ENCODE results near the gene GYG1.
A peak's percentile ranks its signal among the peaks of the same experiment; 100 is the strongest.
"Not testable (repeated sequence)": the region's sequence is repeated elsewhere in the genome, so short reads cannot be mapped to it uniquely, and the experiment has no call there.

GYG1 gene

GRCh38 chr3:148991219-148992026, at the start of gene GYG1:
GYG1 (plus strand) TSS chr3:148991540; CDS start chr3:148991641, 101 bp downstream.
- no peak for FAIRE-seq

- peak; percentile 87 for FAIRE-seq
Observed at GRCh38 chr3:148943506-148944205, 47.7 kb upstream of the GYG1 start.

GRCh38 chr3:148945116-148945515, 46.2 kb upstream of the GYG1 start:
- no peak for FAIRE-seq

GRCh38 chr3:148948913-148949657, 42.3 kb upstream of the GYG1 start:
- no peak for FAIRE-seq

GRCh38 chr3:148950806-148951205, 40.5 kb upstream of the GYG1 start:
- FAIRE-seq = no peak

GRCh38 chr3:148951599-148952361, 39.6 kb upstream of the GYG1 start:
- no peak for FAIRE-seq

- no peak for FAIRE-seq
Observed at GRCh38 chr3:148953094-148953493, 38.2 kb upstream of the GYG1 start.

- no peak for FAIRE-seq
Observed at GRCh38 chr3:148954981-148955380, 36.4 kb upstream of the GYG1 start.

- FAIRE-seq = peak; percentile 97
Observed at GRCh38 chr3:148955544-148956346, 35.6 kb upstream of the GYG1 start.

GRCh38 chr3:148957586-148957985, 33.8 kb upstream of the GYG1 start:
- FAIRE-seq = no peak

GRCh38 chr3:148958696-148959095, 32.6 kb upstream of the GYG1 start:
- no peak for FAIRE-seq

GRCh38 chr3:148962513-148962912, 28.8 kb upstream of the GYG1 start:
- FAIRE-seq = no peak

GRCh38 chr3:148964809-148965208, 26.5 kb upstream of the GYG1 start:
- no peak for FAIRE-seq

- FAIRE-seq = no peak
Observed at GRCh38 chr3:148968321-148968720, 23.0 kb upstream of the GYG1 start.

- no peak for FAIRE-seq
Observed at GRCh38 chr3:148970271-148970670, 21.1 kb upstream of the GYG1 start.

- FAIRE-seq = no peak
Observed at GRCh38 chr3:148971401-148972163, 19.8 kb upstream of the GYG1 start.

GRCh38 chr3:148974726-148975125, 16.6 kb upstream of the GYG1 start:
- no peak for FAIRE-seq

GRCh38 chr3:148975248-148975647, 16.1 kb upstream of the GYG1 start:
- FAIRE-seq = no peak

- FAIRE-seq = no peak
Observed at GRCh38 chr3:148975696-148976095, 15.6 kb upstream of the GYG1 start.

- no peak for FAIRE-seq
Observed at GRCh38 chr3:148981273-148981672, 10.1 kb upstream of the GYG1 start.

GRCh38 chr3:148987551-148987950, 3.8 kb upstream of the GYG1 start:
- FAIRE-seq = not testable (repeated sequence)

All from G401.6 (cell line).